NT2/D1 (cell line): ENCODE data around the gene TACC2.

ENCODE experiments used
- SUZ12 ChIP-seq: IDR thresholded peaks from 2 replicates; pipeline ENCODE4 v1.6.1; 2011; ENCODE audit not compliant: insufficient read length, insufficient read depth; ENCODE audit errors: extremely low read depth
- YY1 ChIP-seq: IDR thresholded peaks from 2 replicates; pipeline ENCODE4 v1.6.1; 2011; ENCODE audit not compliant: insufficient read length, insufficient read depth

DNA sequence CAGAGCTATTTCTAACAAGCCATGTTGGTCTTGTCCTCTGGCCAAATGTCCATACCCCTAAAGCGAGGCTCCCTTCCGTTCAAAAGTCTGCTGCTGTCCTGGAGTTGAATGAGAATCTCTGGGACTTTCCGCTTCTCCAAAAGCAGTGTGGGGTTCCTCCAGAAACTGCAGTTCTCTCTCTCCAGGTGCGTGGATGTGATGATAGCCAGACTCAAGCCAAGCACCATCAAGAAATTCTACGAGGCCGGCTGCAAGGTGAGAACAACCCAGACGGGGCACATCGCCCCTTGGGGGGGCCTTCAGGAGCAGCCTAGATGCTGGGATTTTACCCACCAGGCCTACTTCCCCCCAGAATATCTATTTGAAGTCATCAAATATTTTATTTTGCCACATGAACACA is 308.6 kb downstream of the TACC2 start:
- TF ChIP-seq SUZ12 (no peak), YY1 (no peak)
